Measurements from ENCODE around the gene CSTPP1. TPM values are rescaled to one million over a fixed set of nuclear protein-coding genes. Genes with fewer than 3 reads are reported as not detected.

The CSTPP1 gene
- total and polyA plus RNA-seq, 4 donors, result 12.5 to 26.0 (median 20.9) TPM

GRCh38 chr11:47018637-47019036 lies 82.1 kb downstream of the CSTPP1 start:
- no peaks in the 10 kb centered on the region for H3K4me1 ChIP-seq (ENCODE audit: control insufficient read depth in 1 of 2, insufficient read depth in 2 of 2, low read length in 2 of 2)
- H3K4me3 ChIP-seq (ENCODE audit: low read length in 2 of 2), result no peak overlapping the region
- 98 to 100% methylated on average over 1 of the region's 1 CpG for WGBS, 2 donors
- H3K36me3 ChIP-seq (ENCODE audit: control insufficient read depth in 1 of 2, insufficient read depth in 2 of 2, low read length in 1 of 2), result no peaks in the 10 kb centered on the region
- H3K27ac ChIP-seq (ENCODE audit: low read depth in 1 of 2, low read length in 2 of 2), result no peak overlapping the region
- H3K9me3 ChIP-seq (ENCODE audit: control insufficient read depth, low read length), result no peaks in the 10 kb centered on the region
- H3K27me3 ChIP-seq (ENCODE audit: control insufficient read depth in 1 of 2, insufficient read depth in 2 of 2, low read length in 1 of 2), result no peaks in the 10 kb centered on the region
- intact Hi-C loops (cut with DNase I), result no loop called here
- ATAC-seq (ENCODE audit: low FRiP score), result no peak
- no peak for DNase-seq

GRCh38 chr11:47020793-47021526 lies 84.4 kb downstream of the CSTPP1 start:
- H3K27me3 ChIP-seq (ENCODE audit: control insufficient read depth in 1 of 2, insufficient read depth in 2 of 2, low read length in 1 of 2), result no peaks in the 10 kb centered on the region
- intact Hi-C loops (cut with DNase I), result no loop called here
- H3K4me1 ChIP-seq (ENCODE audit: control insufficient read depth in 1 of 2, insufficient read depth in 2 of 2, low read length in 2 of 2), result no peaks in the 10 kb centered on the region
- no peak overlapping the region for H3K27ac ChIP-seq (ENCODE audit: low read depth in 1 of 2, low read length in 2 of 2)
- H3K9me3 ChIP-seq (ENCODE audit: control insufficient read depth, low read length), result no peaks in the 10 kb centered on the region
- DNase-seq, result no peak
- ATAC-seq (ENCODE audit: low FRiP score), result no peak
- H3K4me3 ChIP-seq (ENCODE audit: low read length in 2 of 2), result no peak overlapping the region
- 94 to 99% methylated on average over 2 of the region's 2 CpGs for WGBS, 2 donors
- no peaks in the 10 kb centered on the region for H3K36me3 ChIP-seq (ENCODE audit: control insufficient read depth in 1 of 2, insufficient read depth in 2 of 2, low read length in 1 of 2)

GRCh38 chr11:47021527-47021818 lies 84.9 kb downstream of the CSTPP1 start:
- DNase-seq, result no peak
- WGBS, 2 donors, result 97% methylated on average over 1 of the region's 1 CpG
- no peak overlapping the region for H3K4me3 ChIP-seq (ENCODE audit: low read length in 2 of 2)
- no peaks in the 10 kb centered on the region for H3K36me3 ChIP-seq (ENCODE audit: control insufficient read depth in 1 of 2, insufficient read depth in 2 of 2, low read length in 1 of 2)
- no peaks in the 10 kb centered on the region for H3K9me3 ChIP-seq (ENCODE audit: control insufficient read depth, low read length)
- H3K4me1 ChIP-seq (ENCODE audit: control insufficient read depth in 1 of 2, insufficient read depth in 2 of 2, low read length in 2 of 2), result no peaks in the 10 kb centered on the region
- intact Hi-C loops (cut with DNase I), result no loop called here
- ATAC-seq (ENCODE audit: low FRiP score), result no peak
- H3K27ac ChIP-seq (ENCODE audit: low read depth in 1 of 2, low read length in 2 of 2), result no peak overlapping the region
- no peaks in the 10 kb centered on the region for H3K27me3 ChIP-seq (ENCODE audit: control insufficient read depth in 1 of 2, insufficient read depth in 2 of 2, low read length in 1 of 2)

DNA sequence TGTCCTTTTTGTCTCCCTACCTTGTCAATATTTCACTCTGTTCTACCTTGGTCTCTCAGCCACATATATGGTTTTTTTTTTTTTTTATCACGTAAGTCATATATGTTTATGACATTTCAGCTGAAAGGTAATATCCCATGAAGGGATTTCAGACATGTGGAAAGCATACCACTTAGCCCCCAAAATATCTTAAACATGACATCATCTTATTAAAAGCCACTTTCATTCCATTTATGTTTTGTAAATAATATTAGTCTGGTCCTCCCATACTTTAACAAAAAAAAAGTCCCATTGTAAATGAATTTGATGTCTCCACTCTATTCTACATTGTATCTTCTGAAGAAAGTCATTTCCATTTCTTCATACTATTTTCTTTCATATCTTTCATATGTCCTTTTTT lies 85.4 kb downstream of the CSTPP1 start:
- H3K4me1 ChIP-seq (ENCODE audit: control insufficient read depth in 1 of 2, insufficient read depth in 2 of 2, low read length in 2 of 2), result no peaks in the 10 kb centered on the region
- DNase-seq, result no peak
- WGBS, 2 donors, result 96 to 97% methylated on average over 1 of the region's 1 CpG
- H3K9me3 ChIP-seq (ENCODE audit: control insufficient read depth, low read length), result no peaks in the 10 kb centered on the region
- no peak overlapping the region for H3K4me3 ChIP-seq (ENCODE audit: low read length in 2 of 2)
- H3K36me3 ChIP-seq (ENCODE audit: control insufficient read depth in 1 of 2, insufficient read depth in 2 of 2, low read length in 1 of 2), result no peaks in the 10 kb centered on the region
- H3K27ac ChIP-seq (ENCODE audit: low read depth in 1 of 2, low read length in 2 of 2), result no peak overlapping the region
- no peak for ATAC-seq (ENCODE audit: low FRiP score)
- intact Hi-C loops (cut with DNase I), result no loop called here
- no peaks in the 10 kb centered on the region for H3K27me3 ChIP-seq (ENCODE audit: control insufficient read depth in 1 of 2, insufficient read depth in 2 of 2, low read length in 1 of 2)

- Histone ChIP-seq H3K4me3 (ENCODE audit: low read length in 2 of 2) (no peak overlapping the region), H3K36me3 (ENCODE audit: control insufficient read depth in 1 of 2, insufficient read depth in 2 of 2, low read length in 1 of 2) (no peaks in the 10 kb centered on the region), H3K9me3 (ENCODE audit: control insufficient read depth, low read length) (no peaks in the 10 kb centered on the region), H3K4me1 (ENCODE audit: control insufficient read depth in 1 of 2, insufficient read depth in 2 of 2, low read length in 2 of 2) (no peaks in the 10 kb centered on the region), H3K27me3 (ENCODE audit: control insufficient read depth in 1 of 2, insufficient read depth in 2 of 2, low read length in 1 of 2) (no peaks in the 10 kb centered on the region), H3K27ac (ENCODE audit: low read depth in 1 of 2, low read length in 2 of 2) (no peak overlapping the region)
- DNase-seq (no peak), ATAC-seq (ENCODE audit: low FRiP score) (no peak)
- 78 to 90% methylated on average over 9 of the region's 9 CpGs for WGBS, 2 donors
- intact Hi-C loops (cut with DNase I), result no loop called here
These were observed 91.9 kb downstream of the CSTPP1 start for GRCh38 chr11:47028195-47029093.

- ATAC-seq (ENCODE audit: low FRiP score), result no peak
- intact Hi-C loops (cut with DNase I), result no loop called here
- H3K27me3 ChIP-seq (ENCODE audit: control insufficient read depth in 1 of 2, insufficient read depth in 2 of 2, low read length in 1 of 2), result no peaks in the 10 kb centered on the region
These were observed 96.9 kb downstream of the CSTPP1 start for GRCh38 chr11:47033439-47033838.

DNA sequence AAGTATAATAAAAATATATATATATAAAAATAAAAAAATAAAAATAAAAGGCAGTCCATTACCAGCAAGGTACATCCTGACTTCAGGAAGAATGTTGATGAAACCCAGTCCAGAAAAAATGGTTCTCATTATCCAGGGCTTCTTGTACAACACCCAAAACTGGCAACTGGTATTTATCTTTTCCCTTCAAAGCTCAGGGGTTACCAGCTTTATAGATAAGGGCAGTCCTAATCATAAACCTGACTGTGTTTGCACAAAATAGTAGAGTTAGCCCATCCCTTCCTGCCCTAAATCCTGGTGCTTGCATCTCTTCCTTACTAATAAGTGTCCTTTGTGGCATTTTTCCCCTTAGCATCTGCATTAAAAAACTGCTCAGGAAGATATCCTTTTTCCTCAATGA lies 97.5 kb downstream of the CSTPP1 start:
- no peak for ATAC-seq (ENCODE audit: low FRiP score)
- no peaks in the 10 kb centered on the region for H3K36me3 ChIP-seq (ENCODE audit: control insufficient read depth in 1 of 2, insufficient read depth in 2 of 2, low read length in 1 of 2)
- no peaks in the 10 kb centered on the region for H3K9me3 ChIP-seq (ENCODE audit: control insufficient read depth, low read length)
- DNase-seq, result no peak
- H3K27me3 ChIP-seq (ENCODE audit: control insufficient read depth in 1 of 2, insufficient read depth in 2 of 2, low read length in 1 of 2), result no peaks in the 10 kb centered on the region
- no peak overlapping the region for H3K27ac ChIP-seq (ENCODE audit: low read depth in 1 of 2, low read length in 2 of 2)
- H3K4me1 ChIP-seq (ENCODE audit: control insufficient read depth in 1 of 2, insufficient read depth in 2 of 2, low read length in 2 of 2), result no peaks in the 10 kb centered on the region
- no peak overlapping the region for H3K4me3 ChIP-seq (ENCODE audit: low read length in 2 of 2)
- intact Hi-C loops (cut with DNase I), result no loop called here

More at GRCh38 chr11:47033439-47033838, 96.9 kb downstream of the CSTPP1 start:
- Histone ChIP-seq H3K36me3 (ENCODE audit: control insufficient read depth in 1 of 2, insufficient read depth in 2 of 2, low read length in 1 of 2) (no peaks in the 10 kb centered on the region), H3K27ac (ENCODE audit: low read depth in 1 of 2, low read length in 2 of 2) (no peak overlapping the region), H3K9me3 (ENCODE audit: control insufficient read depth, low read length) (no peaks in the 10 kb centered on the region), H3K4me1 (ENCODE audit: control insufficient read depth in 1 of 2, insufficient read depth in 2 of 2, low read length in 2 of 2) (no peaks in the 10 kb centered on the region), H3K4me3 (ENCODE audit: low read length in 2 of 2) (no peak overlapping the region)
- WGBS, 2 donors, result 90 to 97% methylated on average over 2 of the region's 2 CpGs
- no peak for DNase-seq

DNA sequence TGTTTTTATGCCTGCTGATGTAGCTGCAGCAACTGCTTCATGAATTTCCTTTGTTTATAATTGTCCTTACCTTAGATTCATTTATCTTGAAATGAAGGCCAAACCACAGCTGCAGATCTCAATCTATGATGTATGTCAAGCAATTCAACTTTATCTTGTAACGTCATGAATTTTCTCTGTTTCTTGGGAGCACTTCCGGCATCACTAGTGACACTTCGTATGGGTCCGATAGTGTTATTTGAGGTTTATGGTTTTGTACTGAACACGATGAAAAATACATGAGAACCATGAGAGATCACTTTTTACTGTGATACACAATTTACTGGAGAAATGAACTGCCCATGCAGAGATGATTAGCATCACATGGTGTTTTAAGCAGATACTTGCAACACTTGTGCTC lies 98.5 kb downstream of the CSTPP1 start:
- 93% methylated on average over 5 of the region's 5 CpGs for WGBS, 2 donors
- H3K4me1 ChIP-seq (ENCODE audit: control insufficient read depth in 1 of 2, insufficient read depth in 2 of 2, low read length in 2 of 2), result no peaks in the 10 kb centered on the region
- H3K27ac ChIP-seq (ENCODE audit: low read depth in 1 of 2, low read length in 2 of 2), result no peak overlapping the region
- no peaks in the 10 kb centered on the region for H3K9me3 ChIP-seq (ENCODE audit: control insufficient read depth, low read length)
- no peak overlapping the region for H3K4me3 ChIP-seq (ENCODE audit: low read length in 2 of 2)
- intact Hi-C loops (cut with DNase I), result no loop called here
- H3K27me3 ChIP-seq (ENCODE audit: control insufficient read depth in 1 of 2, insufficient read depth in 2 of 2, low read length in 1 of 2), result no peaks in the 10 kb centered on the region
- ATAC-seq (ENCODE audit: low FRiP score), result no peak
- no peak for DNase-seq
- no peaks in the 10 kb centered on the region for H3K36me3 ChIP-seq (ENCODE audit: control insufficient read depth in 1 of 2, insufficient read depth in 2 of 2, low read length in 1 of 2)

DNA sequence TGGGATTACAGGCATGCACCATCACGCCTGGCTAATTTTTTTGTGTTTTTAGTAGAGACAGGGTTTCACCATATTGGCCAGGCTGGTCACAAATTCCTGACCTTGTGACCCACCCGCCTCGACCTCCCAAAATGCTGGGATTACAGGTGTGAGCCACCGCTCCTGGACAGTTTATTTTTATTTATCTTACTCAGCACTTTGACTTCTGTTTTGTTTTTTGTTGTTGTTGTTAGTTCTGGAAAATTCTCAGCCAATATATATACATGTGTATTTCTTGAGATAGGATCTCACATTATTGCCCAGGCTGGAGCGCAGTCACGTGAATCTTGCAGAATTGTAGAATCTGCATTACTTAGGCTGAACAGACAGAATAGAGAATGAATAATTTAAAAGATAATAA lies 107.6 kb downstream of the CSTPP1 start:
- intact Hi-C loops (cut with DNase I), result no loop called here
- Histone ChIP-seq H3K9me3 (ENCODE audit: control insufficient read depth, low read length) (no peaks in the 10 kb centered on the region), H3K36me3 (ENCODE audit: control insufficient read depth in 1 of 2, insufficient read depth in 2 of 2, low read length in 1 of 2) (no peaks in the 10 kb centered on the region), H3K27ac (ENCODE audit: low read depth in 1 of 2, low read length in 2 of 2) (no peak overlapping the region), H3K4me3 (ENCODE audit: low read length in 2 of 2) (no peak overlapping the region), H3K4me1 (ENCODE audit: control insufficient read depth in 1 of 2, insufficient read depth in 2 of 2, low read length in 2 of 2) (no peaks in the 10 kb centered on the region), H3K27me3 (ENCODE audit: control insufficient read depth in 1 of 2, insufficient read depth in 2 of 2, low read length in 1 of 2) (no peaks in the 10 kb centered on the region)
- WGBS, 2 donors, result 96 to 97% methylated on average over 6 of the region's 6 CpGs
- DNase-seq (no peak), ATAC-seq (ENCODE audit: low FRiP score) (no peak)

All from aorta (tissue), 5 donors.